Hepatocyte (in vitro differentiated cells): ENCODE results near the gene STX1A. TPM values are rescaled to one million over a fixed set of nuclear protein-coding genes. Genes with fewer than 3 reads are reported as not detected.

Experiments used
- DNase-seq: peaks from one replicate; pipeline ENCODE4 v3.0.0-alpha.2; 2016; ENCODE audit warnings: low spot score
- H2AFZ ChIP-seq: fragments of 200-600 bp; sonication (generic); 2 replicates; pipeline ENCODE4 v1.6.0; 2016; ENCODE audit warnings: antibody characterized with exemption, mild to moderate bottlenecking
- H3K27ac ChIP-seq: fragments of 200-600 bp; sonication (generic); 2 replicates; pipeline ENCODE4 v1.5.1; 2016; ENCODE audit warnings: mild to moderate bottlenecking
- H3K27me3 ChIP-seq: fragments of 200-600 bp; sonication (generic); 2 replicates; pipeline ENCODE4 v1.6.1; 2016
- H3K36me3 ChIP-seq: fragments of 200-600 bp; sonication (generic); replicated peaks from 2 replicates; pipeline ENCODE4 v1.5.1; 2016; ENCODE audit warnings: low read depth; ENCODE audit not compliant: insufficient read depth
- H3K4me1 ChIP-seq: fragments of 200-600 bp; sonication (generic); 2 replicates; pipeline ENCODE4 v1.5.1; 2016; ENCODE audit warnings: mild to moderate bottlenecking, moderate library complexity; ENCODE audit not compliant: insufficient read depth
- H3K4me2 ChIP-seq: fragments of 200-600 bp; sonication (generic); 2 replicates; pipeline ENCODE4 v1.6.0; 2016
- H3K4me3 ChIP-seq: fragments of 200-600 bp; sonication (generic); 2 replicates; pipeline ENCODE4 v1.5.1; 2016; ENCODE audit warnings: mild to moderate bottlenecking
- H3K79me2 ChIP-seq: fragments of 200-600 bp; sonication (generic); 2 replicates; pipeline ENCODE4 v1.6.0; 2017; ENCODE audit warnings: mild to moderate bottlenecking
- H3K9me2 ChIP-seq: fragments of 200-600 bp; sonication (generic); replicated peaks from 2 replicates; pipeline ENCODE4 v1.6.0; 2017; ENCODE audit warnings: mild to moderate bottlenecking; ENCODE audit not compliant: insufficient read depth
- H3K9me3 ChIP-seq: fragments of 200-600 bp; sonication (generic); 2 replicates; pipeline ENCODE4 v1.5.1; 2016; ENCODE audit warnings: low read depth, mild to moderate bottlenecking
- H4K20me1 ChIP-seq: fragments of 200-600 bp; sonication (generic); 2 replicates; pipeline ENCODE4 v1.6.0; 2016; ENCODE audit warnings: mild to moderate bottlenecking; ENCODE audit not compliant: insufficient read depth, poor library complexity, severe bottlenecking
- CTCF ChIP-seq: fragments of 200-600 bp; sonication (generic); IDR thresholded peaks from 2 replicates; pipeline ENCODE4 v1.5.1; 2016; ENCODE audit warnings: antibody characterized with exemption, mild to moderate bottlenecking; ENCODE audit not compliant: poor library complexity
- EZH2 ChIP-seq: fragments of 200-600 bp; sonication (generic); IDR thresholded peaks from 2 replicates; pipeline ENCODE4 v1.6.1; 2016; ENCODE audit warnings: antibody characterized with exemption, mild to moderate bottlenecking, borderline replicate concordance
- EZH2phosphoT487 ChIP-seq: fragments of 200-600 bp; sonication (generic); IDR thresholded peaks from one replicate; pipeline ENCODE4 v1.6.1; 2018; ENCODE audit warnings: antibody characterized with exemption, mild to moderate bottlenecking, low read depth, moderate library complexity; ENCODE audit not compliant: unreplicated experiment, severe bottlenecking
- WGBS: methylation state at CpG from one replicate; pipeline ENCODE4 v1.1.6; 2016; ENCODE audit warnings: low lambda C conversion rate; ENCODE audit errors: missing lambda C conversion rate; 5-methylcytosine and 5-hydroxymethylcytosine counted together
- polyA plus RNA-seq: library from polyadenylated mRNA; unstranded; fragments of >200 nt; fragmentation: Nextera tagmentation; extraction: Ambion mirVana; gene quantifications from 2 replicates; pipeline ENCODE4 v1.2.1, GENCODE V29; 2016
- total RNA-seq: library from RNA; depleted of rRNA; stranded (reverse); fragments of >200 nt; gene quantifications from 2 replicates; pipeline ENCODE4 v1.2.3, GENCODE V29; 2014

Gene STX1A
- total and polyA plus RNA-seq, 2 experiments from 2014 or later = 22.8 to 27.1 TPM

GRCh38 chr7:73699370-73700068 lies 19.9 kb downstream of the STX1A start:
- Histone ChIP-seq H4K20me1 (no peaks in the 10 kb centered on the region), H3K9me3 (no peaks in the 10 kb centered on the region), H3K36me3 (no peaks in the 10 kb centered on the region), H3K4me3 (no peak overlapping the region), H2AFZ (no peak overlapping the region), H3K9me2 (no peaks in the 10 kb centered on the region), H3K4me2 (no peak overlapping the region), H3K79me2 (no peaks in the 10 kb centered on the region), H3K27ac (peak overlapping the region; percentile 55), H3K4me1 (peaks cover 6% of the 10 kb centered on the region), H3K27me3 (no peaks in the 10 kb centered on the region)
- TF ChIP-seq EZH2phosphoT487 = no peak
- TF ChIP-seq EZH2 = no peak
- TF ChIP-seq CTCF = no peak
- WGBS = 86% methylated on average over 15 of the region's 15 CpGs
- peak; percentile 62 for DNase-seq

GRCh38 chr7:73698410-73698809 lies 21.1 kb downstream of the STX1A start:
- Histone ChIP-seq H3K9me3 (no peaks in the 10 kb centered on the region), H3K79me2 (no peaks in the 10 kb centered on the region), H4K20me1 (no peaks in the 10 kb centered on the region), H3K27me3 (no peaks in the 10 kb centered on the region), H3K36me3 (no peaks in the 10 kb centered on the region), H3K9me2 (no peaks in the 10 kb centered on the region), H3K4me3 (no peak overlapping the region), H3K27ac (no peak overlapping the region), H3K4me2 (no peak overlapping the region), H3K4me1 (no peaks in the 10 kb centered on the region), H2AFZ (no peak overlapping the region)
- WGBS = 88% methylated on average over 7 of the region's 7 CpGs
- no peak for TF ChIP-seq CTCF
- no peak for TF ChIP-seq EZH2
- no peak for TF ChIP-seq EZH2phosphoT487
- DNase-seq = no peak

DNA sequence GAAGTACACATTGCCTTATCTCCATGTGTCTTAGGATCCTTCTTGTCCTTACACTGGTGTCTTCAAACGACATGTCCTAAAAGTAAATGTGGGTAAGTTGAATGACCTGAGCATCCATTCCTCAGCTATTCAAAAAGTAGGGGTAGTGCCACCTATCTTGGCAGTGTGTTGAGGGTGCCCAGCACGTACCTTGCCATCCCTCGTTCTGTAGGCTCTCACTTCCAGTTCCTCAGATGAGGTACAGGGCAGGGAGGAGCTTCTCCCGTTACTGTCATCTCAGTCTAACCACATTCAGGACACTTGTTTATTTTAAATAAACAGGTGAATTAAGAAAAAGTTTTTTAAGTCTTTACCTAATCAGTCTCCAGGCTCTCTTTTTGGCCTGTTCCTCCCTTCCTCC lies 23.1 kb downstream of the STX1A start:
- Histone ChIP-seq H3K9me3 (no peaks in the 10 kb centered on the region), H3K79me2 (no peaks in the 10 kb centered on the region), H3K4me3 (no peak overlapping the region), H3K27me3 (no peaks in the 10 kb centered on the region), H3K36me3 (no peaks in the 10 kb centered on the region), H3K4me2 (no peak overlapping the region), H3K27ac (no peak overlapping the region), H3K9me2 (no peaks in the 10 kb centered on the region), H3K4me1 (no peaks in the 10 kb centered on the region), H2AFZ (no peak overlapping the region), H4K20me1 (no peaks in the 10 kb centered on the region)
- no peak for TF ChIP-seq CTCF
- no peak for TF ChIP-seq EZH2phosphoT487
- TF ChIP-seq EZH2 = no peak
- DNase-seq = no peak
- 93% methylated on average over 4 of the region's 4 CpGs for WGBS
